HG03175 (cell line): Measurements from ENCODE around the gene PWP2.

ENCODE experiments used
- ATAC-seq: cut with Tn5 transposase; IDR thresholded peaks from one replicate; pipeline ENCODE4 v1.9.1; 2021; ENCODE audit warnings: mild to moderate bottlenecking, moderate library complexity; ENCODE audit not compliant: unreplicated experiment

Gene PWP2

GRCh38 chr21:44107026-44107501 lies at the start of gene PWP2:
TSS of gene PWP2 (plus strand) at chr21:44107399. CDS start at chr21:44107417, 18 bp downstream.
- ATAC-seq, result peak; percentile 90

DNA sequence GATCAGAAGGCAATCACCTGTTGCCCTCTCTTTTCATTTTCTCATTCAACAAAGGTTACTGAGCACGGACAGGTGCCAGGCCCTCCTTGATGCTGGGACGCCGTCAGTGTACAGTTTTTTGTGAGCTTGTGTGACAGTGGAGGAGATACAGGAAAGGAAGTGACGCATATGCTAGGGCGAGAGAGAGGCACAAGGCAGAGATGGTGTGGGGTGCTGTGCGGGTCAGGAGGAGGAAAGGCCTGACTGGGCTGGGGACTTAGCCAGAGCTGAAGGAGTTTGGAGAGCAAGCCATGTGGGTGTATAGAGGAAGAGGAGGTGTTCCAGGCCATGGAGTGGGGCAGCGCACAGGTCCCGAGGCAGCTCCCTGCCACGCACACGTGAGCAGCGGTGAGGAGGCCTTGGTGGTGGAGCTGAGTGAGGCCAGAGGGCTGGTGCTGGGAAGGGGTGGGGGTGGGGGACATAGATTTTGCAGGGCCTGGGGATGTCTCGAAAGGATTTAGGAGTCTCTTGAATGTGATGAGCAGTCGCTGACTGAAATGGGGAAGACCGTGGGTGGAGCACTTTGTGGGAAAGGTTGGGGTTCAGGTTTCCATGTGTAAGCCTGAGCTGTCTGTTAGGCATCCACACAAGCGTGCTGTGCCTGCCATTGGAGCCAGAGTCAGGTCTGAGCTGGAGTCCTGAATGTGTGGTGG lies 49.1 kb upstream of the PWP2 start:
- no peak for ATAC-seq

DNA sequence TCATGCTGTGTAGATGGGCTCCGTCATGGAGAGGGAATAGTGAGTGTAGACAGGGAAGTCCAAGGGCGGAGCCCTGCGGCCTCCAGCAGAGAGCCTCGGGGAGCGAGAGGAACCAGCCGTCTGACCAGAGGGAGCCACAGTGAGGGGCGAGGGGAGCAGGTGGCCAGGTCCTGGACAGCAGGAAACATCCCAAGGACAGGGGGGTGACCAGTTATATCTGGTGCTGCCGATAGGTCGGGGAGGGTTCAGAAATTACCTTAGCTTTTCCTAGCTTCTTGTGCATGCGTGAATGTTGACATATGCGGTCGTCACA lies 48.6 kb upstream of the PWP2 start:
- no peak for ATAC-seq

GRCh38 chr21:44058981-44059380 lies 48.2 kb upstream of the PWP2 start:
- ATAC-seq, result no peak

DNA sequence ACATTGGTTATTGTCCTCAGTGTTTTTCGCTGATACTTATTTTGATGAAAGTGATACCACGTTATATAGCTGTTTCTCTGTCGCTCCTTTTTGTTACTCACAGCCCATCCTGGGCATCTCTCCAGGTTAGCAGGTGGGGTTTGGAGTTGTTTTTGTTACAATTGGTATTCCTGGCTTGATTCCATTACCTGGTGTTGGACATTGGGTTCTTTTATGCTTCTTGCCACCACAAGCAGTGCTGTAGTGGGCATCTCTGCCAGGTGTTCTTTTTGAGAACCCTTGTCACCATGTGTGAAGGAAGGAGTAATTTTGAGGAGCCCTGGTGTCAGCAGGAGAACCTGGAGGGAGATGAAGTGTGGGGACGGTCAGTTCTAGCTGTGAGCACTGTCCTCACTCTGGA lies 47.5 kb upstream of the PWP2 start:
- no peak for ATAC-seq

GRCh38 chr21:44062380-44062779 lies 44.8 kb upstream of the PWP2 start:
- ATAC-seq, result no peak

GRCh38 chr21:44063151-44063912 lies 43.9 kb upstream of the PWP2 start:
- no peak for ATAC-seq

DNA sequence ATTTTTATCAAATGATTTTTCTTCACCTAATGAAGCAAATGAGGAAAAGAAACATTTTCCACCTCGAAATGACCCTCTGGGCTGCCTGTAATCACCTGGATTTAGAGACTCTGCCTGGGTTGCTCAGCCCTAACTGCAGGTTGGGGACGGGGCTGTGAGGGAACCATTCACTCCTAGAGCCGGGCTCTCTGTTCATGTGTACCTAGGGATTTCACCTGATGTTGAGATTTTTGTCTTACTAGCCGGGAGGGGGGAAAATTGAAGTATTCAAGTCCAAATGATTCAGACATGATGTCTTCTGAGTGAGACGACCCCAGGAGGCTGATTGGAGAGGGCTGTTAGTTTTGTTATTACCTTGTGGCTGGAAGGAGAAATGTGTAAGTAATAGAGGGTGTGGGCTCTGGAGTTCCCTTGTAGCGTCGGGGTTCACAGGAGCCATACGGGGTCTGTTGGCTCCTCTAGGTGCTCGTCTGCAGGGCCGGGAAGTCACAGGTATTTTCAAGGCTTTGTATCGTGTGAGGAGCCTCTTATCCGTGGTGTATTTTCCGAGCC lies 42.3 kb upstream of the PWP2 start:
- peak; percentile 30 for ATAC-seq

- peak; percentile 74 for ATAC-seq
These were observed 41.8 kb upstream of the PWP2 start for GRCh38 chr21:44065428-44065827.

- no peak for ATAC-seq
These were observed 41.1 kb upstream of the PWP2 start for GRCh38 chr21:44066116-44066515.

- no peak for ATAC-seq
These were observed 40.0 kb upstream of the PWP2 start for GRCh38 chr21:44067011-44067839.

- no peak for ATAC-seq
These were observed 36.8 kb upstream of the PWP2 start for GRCh38 chr21:44070391-44070790.

GRCh38 chr21:44071359-44072104 lies 35.7 kb upstream of the PWP2 start:
- ATAC-seq, result no peak

GRCh38 chr21:44072111-44072510 lies 35.1 kb upstream of the PWP2 start:
- no peak for ATAC-seq

DNA sequence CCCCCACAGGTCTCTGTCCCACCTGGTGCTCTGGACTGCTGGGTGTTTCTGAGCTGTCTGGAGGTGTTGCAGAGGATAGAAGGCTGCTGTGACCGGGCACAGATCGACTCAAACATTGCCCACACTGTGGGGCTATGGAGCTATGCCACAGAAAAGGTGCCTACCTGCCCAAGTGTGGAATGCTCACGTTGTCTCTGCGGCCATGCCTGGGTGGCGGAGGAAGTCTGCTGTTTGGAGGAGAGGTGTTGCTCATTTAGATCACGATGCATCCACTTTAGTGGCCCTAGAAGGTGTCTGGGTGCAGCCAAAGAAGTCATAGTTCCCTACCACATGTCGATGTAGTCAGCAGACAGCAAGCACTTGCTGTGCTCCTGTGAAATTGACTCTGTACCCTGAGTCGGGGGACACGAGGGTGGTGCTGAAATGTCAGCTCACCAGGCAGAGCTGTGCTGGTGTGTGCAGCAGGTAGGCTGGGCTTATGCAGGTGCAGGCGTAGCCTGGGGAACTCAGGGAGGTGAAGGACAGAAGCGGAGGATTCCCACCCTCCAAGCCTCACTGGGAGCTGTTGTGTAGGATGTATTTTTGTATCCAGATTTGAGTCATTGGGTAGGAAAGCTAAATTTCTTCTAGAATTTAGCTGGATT lies 32.8 kb upstream of the PWP2 start:
- no peak for ATAC-seq

DNA sequence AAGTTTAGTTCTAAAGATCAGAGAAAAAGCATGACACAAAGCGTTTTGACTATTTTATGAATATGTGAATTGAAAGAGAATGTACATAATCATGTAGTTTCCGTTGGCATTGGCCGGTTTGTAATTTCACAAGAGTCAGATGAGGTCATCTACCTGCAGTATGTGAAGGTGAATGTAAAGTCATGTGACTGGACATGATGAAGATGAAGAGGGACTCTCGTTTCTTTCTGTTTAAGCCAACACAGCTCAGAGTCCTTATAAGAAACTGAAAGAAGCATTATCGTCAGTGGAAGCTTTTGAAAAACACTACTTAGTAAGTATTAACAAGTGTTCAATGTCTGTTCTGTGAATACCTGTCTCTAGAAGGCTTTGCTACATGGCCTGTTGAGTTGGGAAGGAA lies 30.9 kb upstream of the PWP2 start:
- no peak for ATAC-seq

GRCh38 chr21:44078411-44078981 lies 28.7 kb upstream of the PWP2 start:
- ATAC-seq, result no peak

GRCh38 chr21:44079446-44079845 lies 27.8 kb upstream of the PWP2 start:
- ATAC-seq, result no peak

DNA sequence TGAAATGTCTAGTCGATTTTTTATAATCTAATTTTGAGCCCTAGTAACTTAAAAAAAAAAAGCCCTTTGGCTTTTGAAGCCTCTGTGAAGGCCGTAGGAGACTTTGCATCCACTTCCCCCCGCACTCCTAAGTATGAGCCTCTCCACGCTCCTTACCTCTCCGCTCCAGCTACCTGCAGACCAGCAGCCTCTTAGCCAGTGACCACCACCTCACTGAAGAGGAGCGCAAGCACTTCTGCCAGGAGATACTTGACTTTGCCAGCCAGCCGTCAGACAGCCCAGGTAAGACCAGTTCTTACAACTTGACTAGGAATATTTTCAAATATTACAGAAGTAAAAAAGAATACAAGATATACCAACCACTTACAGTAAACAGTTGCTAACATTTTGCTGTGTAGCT lies 27.4 kb upstream of the PWP2 start:
- no peak for ATAC-seq
